Activated CD8-positive, alpha-beta memory T cell treated with anti-CD3 and anti-CD28 coated beads, Interleukin-2, amount 50 U/mL, for 1 hour (primary cell): ENCODE data around the gene TPD52L2.
"Not testable (repeated sequence)": the region's sequence is repeated elsewhere in the genome, so short reads cannot be mapped to it uniquely, and the experiment has no call there.

Experiments used
- DNase-seq: peaks from one replicate; pipeline ENCODE4 v3.0.0-alpha.2; 2020; ENCODE audit errors: extremely low read depth

TPD52L2 gene

GRCh38 chr20:63895952-63896263, 30.8 kb downstream of the TPD52L2 start:
- DNase-seq, result no peak

- DNase-seq, result no peak
Observed at GRCh38 chr20:63896264-63897105, 31.4 kb downstream of the TPD52L2 start.

GRCh38 chr20:63897978-63898561, 33.0 kb downstream of the TPD52L2 start:
- DNase-seq, result no peak

- no peak for DNase-seq
Observed at GRCh38 chr20:63898882-63899558, 34.0 kb downstream of the TPD52L2 start.

- DNase-seq, result no peak
Observed at GRCh38 chr20:63900413-63900812, 35.3 kb downstream of the TPD52L2 start.

GRCh38 chr20:63903796-63904561, 38.9 kb downstream of the TPD52L2 start:
- DNase-seq, result no peak

GRCh38 chr20:63908008-63908682, 43.1 kb downstream of the TPD52L2 start:
- no peak for DNase-seq

- no peak for DNase-seq
Observed at GRCh38 chr20:63911176-63911575, 46.1 kb downstream of the TPD52L2 start.

- DNase-seq, result no peak
Observed at GRCh38 chr20:63913768-63914167, 48.7 kb downstream of the TPD52L2 start.

- DNase-seq, result no peak
Observed at GRCh38 chr20:63915471-63915870, 50.4 kb downstream of the TPD52L2 start.

GRCh38 chr20:63916371-63916939, 51.4 kb downstream of the TPD52L2 start:
- DNase-seq, result not testable (repeated sequence)

- DNase-seq, result no peak
Observed at GRCh38 chr20:63917811-63918210, 52.7 kb downstream of the TPD52L2 start.

- no peak for DNase-seq
Observed at GRCh38 chr20:63919130-63919529, 54.1 kb downstream of the TPD52L2 start.

- DNase-seq, result no peak
Observed at GRCh38 chr20:63920226-63920625, 55.2 kb downstream of the TPD52L2 start.

GRCh38 chr20:63923651-63924050, 58.6 kb downstream of the TPD52L2 start:
- DNase-seq, result no peak

GRCh38 chr20:63924241-63924640, 59.2 kb downstream of the TPD52L2 start:
- no peak for DNase-seq

- no peak for DNase-seq
Observed at GRCh38 chr20:63926298-63926697, 61.2 kb downstream of the TPD52L2 start.

GRCh38 chr20:63929071-63929470, 64.0 kb downstream of the TPD52L2 start:
- no peak for DNase-seq

- DNase-seq, result not testable (repeated sequence)
Observed at GRCh38 chr20:63929473-63929883, 64.4 kb downstream of the TPD52L2 start.

- DNase-seq, result no peak
Observed at GRCh38 chr20:63930971-63931553, 66.0 kb downstream of the TPD52L2 start.

GRCh38 chr20:63931735-63932134, 66.7 kb downstream of the TPD52L2 start:
- no peak for DNase-seq
